HG03442 (cell line): Measurements from ENCODE around the gene SLC29A4.
"Not testable (repeated sequence)": the region's sequence is repeated elsewhere in the genome, so short reads cannot be mapped to it uniquely, and the experiment has no call there.

Source experiments
- ATAC-seq: cut with Tn5 transposase; IDR thresholded peaks from one replicate; pipeline ENCODE4 v1.9.1; 2021; ENCODE audit warnings: mild to moderate bottlenecking, moderate library complexity; ENCODE audit not compliant: unreplicated experiment

The SLC29A4 gene

GRCh38 chr7:5295039-5296014, 12.6 kb downstream of the SLC29A4 start:
- no peak for ATAC-seq

DNA sequence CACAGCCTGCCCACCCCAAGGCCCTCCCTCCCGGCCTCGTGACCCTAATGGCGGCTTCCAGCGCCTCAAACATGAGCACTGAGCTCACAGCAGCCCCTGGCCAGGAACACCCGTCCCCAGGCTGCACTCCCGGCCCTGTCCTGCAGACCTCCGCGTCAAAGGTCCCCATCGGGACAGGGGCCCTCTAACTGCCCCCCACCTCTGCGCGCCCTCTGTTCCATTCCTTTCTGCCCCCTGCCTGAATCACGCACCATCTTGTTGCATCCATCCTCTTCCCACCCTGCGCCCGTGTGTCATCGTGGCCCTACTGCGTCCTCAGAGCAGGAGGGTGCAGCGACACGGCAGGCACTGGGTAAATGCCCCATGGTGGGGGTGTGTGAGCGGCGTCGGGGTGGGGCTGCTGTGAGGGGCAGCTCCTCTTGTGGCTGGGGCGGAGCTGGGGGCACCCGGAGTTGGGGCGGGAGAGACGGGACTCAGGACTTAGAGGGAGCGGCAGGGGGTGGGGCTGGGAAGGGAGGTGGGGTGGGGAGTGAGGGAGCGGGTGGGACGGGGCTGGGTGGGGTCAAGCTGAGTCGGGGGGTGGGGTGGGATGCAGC, 13.4 kb downstream of the SLC29A4 start:
- no peak for ATAC-seq

GRCh38 chr7:5296611-5297226, 14.0 kb downstream of the SLC29A4 start:
- no peak for ATAC-seq

- no peak for ATAC-seq
These were observed 17.6 kb downstream of the SLC29A4 start for GRCh38 chr7:5300366-5300765.

- ATAC-seq = no peak
These were observed 19.8 kb downstream of the SLC29A4 start for GRCh38 chr7:5302577-5302976.

- no peak for ATAC-seq
These were observed 20.3 kb downstream of the SLC29A4 start for GRCh38 chr7:5303061-5303460.

- no peak for ATAC-seq
These were observed 21.1 kb downstream of the SLC29A4 start for GRCh38 chr7:5303591-5304505.

DNA sequence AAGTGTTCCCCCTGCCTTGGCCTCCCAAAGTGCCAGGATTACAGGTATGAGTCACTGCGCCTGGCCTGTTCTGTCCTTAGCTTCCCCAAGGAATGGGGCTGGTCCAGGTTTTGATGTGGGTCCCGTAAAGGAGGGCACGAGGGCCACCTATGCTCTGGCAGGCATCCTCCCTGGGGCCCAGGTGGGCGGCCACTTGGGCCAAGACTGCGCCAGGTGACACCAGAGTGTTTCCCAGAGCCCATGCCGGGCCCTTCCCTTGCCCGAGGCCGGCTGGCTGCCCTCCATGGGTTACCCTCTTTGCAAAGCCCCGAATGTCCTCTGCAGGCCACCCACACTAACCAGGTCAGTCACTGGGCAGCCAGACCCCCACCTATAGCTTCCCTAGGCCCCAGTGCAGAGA, 22.3 kb downstream of the SLC29A4 start:
- ATAC-seq = not testable (repeated sequence)

- not testable (repeated sequence) for ATAC-seq
These were observed 24.7 kb downstream of the SLC29A4 start for GRCh38 chr7:5307221-5308142.

GRCh38 chr7:5309146-5309545, 26.4 kb downstream of the SLC29A4 start:
- ATAC-seq = no peak

- no peak for ATAC-seq
These were observed 28.2 kb downstream of the SLC29A4 start for GRCh38 chr7:5310822-5311405.

GRCh38 chr7:5312276-5313070, 29.7 kb downstream of the SLC29A4 start:
- ATAC-seq = not testable (repeated sequence)

GRCh38 chr7:5313076-5313885, 30.5 kb downstream of the SLC29A4 start:
- ATAC-seq = not testable (repeated sequence)

- no peak for ATAC-seq
These were observed 32.1 kb downstream of the SLC29A4 start for GRCh38 chr7:5314864-5315263.

DNA sequence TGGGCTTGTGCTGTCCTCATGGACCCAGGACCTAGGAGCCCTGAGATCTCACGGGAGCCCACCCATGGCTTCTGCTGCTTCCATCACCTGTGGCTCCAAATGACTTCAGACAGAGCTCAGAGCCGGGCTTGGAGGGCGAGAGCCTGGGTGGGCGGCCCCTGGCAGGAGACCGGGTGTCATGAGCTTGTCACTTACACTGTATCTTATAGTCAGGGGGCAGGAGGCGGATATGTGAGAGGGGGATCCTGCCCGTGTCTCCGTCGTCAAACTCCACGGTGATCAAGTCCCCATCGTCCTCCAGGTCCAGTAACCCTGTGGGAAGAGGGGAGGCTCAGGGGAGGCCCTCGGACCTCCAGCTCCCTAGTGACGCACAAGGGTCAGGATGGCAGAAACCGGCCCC, 33.0 kb downstream of the SLC29A4 start:
- no peak for ATAC-seq

DNA sequence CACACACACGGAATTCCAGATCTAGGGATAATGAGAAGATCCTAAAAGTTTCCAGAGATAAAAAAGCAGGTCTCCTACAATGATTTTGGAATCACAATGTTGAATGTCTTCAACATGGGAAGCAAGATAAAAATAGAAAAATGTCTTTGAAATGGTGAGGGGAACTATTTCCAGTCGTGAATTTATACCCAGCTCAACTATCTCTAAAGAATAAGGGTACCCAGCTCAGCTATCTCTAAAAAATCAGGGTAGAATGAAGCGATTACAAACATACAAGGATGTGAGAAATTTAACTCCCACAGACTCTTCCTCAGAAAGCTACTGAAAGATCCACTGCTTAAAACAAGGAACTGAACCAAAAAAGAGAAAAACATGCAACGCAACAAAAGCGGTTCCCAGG, 35.9 kb downstream of the SLC29A4 start:
- not testable (repeated sequence) for ATAC-seq

- no peak for ATAC-seq
These were observed 37.6 kb downstream of the SLC29A4 start for GRCh38 chr7:5320391-5320790.
